DMS114 treated with DMSO at 0.1 percent for 48 hours (cell line): Measurements from ENCODE around the gene TERT.
"Not testable (repeated sequence)": the region's sequence is repeated elsewhere in the genome, so short reads cannot be mapped to it uniquely, and the experiment has no call there.

Source experiments
- DNase-seq: peaks from one replicate; lab custom pipeline; 2025; ENCODE audit not compliant: unreplicated experiment; lab: John Stamatoyannopoulos, UW

The TERT gene

GRCh38 chr5:1280177-1281037 lies 14.5 kb downstream of the TERT start:
- DNase-seq = no peak

GRCh38 chr5:1279443-1280151 lies 15.3 kb downstream of the TERT start:
- no peak for DNase-seq

GRCh38 chr5:1278656-1279442 lies 16.0 kb downstream of the TERT start:
- no peak for DNase-seq

- DNase-seq = no peak
These were observed 16.7 kb downstream of the TERT start for GRCh38 chr5:1278216-1278615.

GRCh38 chr5:1277781-1278180 lies 17.1 kb downstream of the TERT start:
- no peak for DNase-seq

GRCh38 chr5:1277331-1277730 lies 17.5 kb downstream of the TERT start:
- DNase-seq = no peak

- no peak for DNase-seq
These were observed 17.9 kb downstream of the TERT start for GRCh38 chr5:1276930-1277329.

- DNase-seq = not testable (repeated sequence)
These were observed 19.2 kb downstream of the TERT start for GRCh38 chr5:1275397-1276391.

GRCh38 chr5:1274471-1274870 lies 20.4 kb downstream of the TERT start:
- no peak for DNase-seq

- no peak for DNase-seq
These were observed 21.1 kb downstream of the TERT start for GRCh38 chr5:1273745-1274144.

- no peak for DNase-seq
These were observed 22.7 kb downstream of the TERT start for GRCh38 chr5:1272201-1272600.

- no peak for DNase-seq
These were observed 23.6 kb downstream of the TERT start for GRCh38 chr5:1270933-1271914.

GRCh38 chr5:1270426-1270825 lies 24.4 kb downstream of the TERT start:
- DNase-seq = no peak

- DNase-seq = no peak
These were observed 26.2 kb downstream of the TERT start for GRCh38 chr5:1268666-1269065.

- DNase-seq = no peak
These were observed 26.8 kb downstream of the TERT start for GRCh38 chr5:1268056-1268455.

GRCh38 chr5:1267464-1267863 lies 27.4 kb downstream of the TERT start:
- DNase-seq = not testable (repeated sequence)

GRCh38 chr5:1266791-1267190 lies 28.1 kb downstream of the TERT start:
- DNase-seq = no peak

- no peak for DNase-seq
These were observed 29.1 kb downstream of the TERT start for GRCh38 chr5:1265461-1266455.
